ENCODE measurements around the gene ZNF571. TPM values are rescaled to one million over a fixed set of nuclear protein-coding genes. Genes with fewer than 3 reads are reported as not detected.

The ZNF571 gene
- total RNA-seq: 1 to 10 TPM; 2.7 to 4.0 TPM

- H3K36me3 Mint-ChIP-seq: peaks cover 38% of the 10 kb centered on the region
- H3K4me3 Mint-ChIP-seq: peak within 1 kb of the TSS; percentile 86
Observed at GRCh38 chr19:37594304-37594981, at the start of gene ZNF571, which contains the start of gene ZNF540. TSS of gene ZNF571 (minus strand) at chr19:37594792. CDS start at chr19:37586676, 8,116 bp downstream. TSS of gene ZNF540 (plus strand) at chr19:37594876. CDS start at chr19:37598448, 3,572 bp downstream.

GRCh38 chr19:37635076-37636056 is 40.8 kb upstream of the ZNF571 start:
- POLR2A ChIA-PET: no interaction called here
- H3K36me3 Mint-ChIP-seq: peaks cover 61% of the 10 kb centered on the region
- CTCF ChIA-PET: no interaction called here

More at GRCh38 chr19:37594304-37594981, at the start of gene ZNF571, which contains the start of gene ZNF540:
- ChIA-PET POLR2A (interaction anchor here (0.5 to 2.0 kb wide), 17 partner anchors 15 to 1380 kb away, joined by 3 to 9 read pairs (median 4); partner anchors contain the start of genes ZFP30, ZNF146, ZNF345 and ZNF420), CTCF (interaction anchor here (0.6 to 2.1 kb wide), 6 partner anchors 43 to 224 kb away, joined by 3 to 5 read pairs (median 4); partner anchors contain the start of genes ZNF527 and ZNF569)
- Mint-ChIP-seq H3K4me1 (ENCODE audit: low read depth) (peaks cover 31% of the 10 kb centered on the region), H3K27ac (peak within 1 kb of the TSS; percentile 100), H3K9me3 (peaks cover 16% of the 10 kb centered on the region), H3K27me3 (no peaks in the 10 kb centered on the region)
- DNase-seq: peak; percentile 96
- intact Hi-C loops (cut with micrococcal nuclease): loop anchor here (1.0 to 10.0 kb wide), 8 partner anchors 88 to 1380 kb away; partner anchors contain the start of genes ZFP14, ZNF146, ZNF565 and ZNF568

GRCh38 chr19:37594982-37595382 is 390 bp upstream of the ZNF571 start:
- peak; percentile 76 for DNase-seq
- CTCF ChIA-PET: interaction anchor here (0.6 to 2.1 kb wide), 6 partner anchors 43 to 224 kb away, joined by 3 to 5 read pairs (median 4); partner anchors contain the start of genes ZNF527 and ZNF569
- Mint-ChIP-seq H3K4me3 (peak overlapping the region; percentile 86), H3K27ac (peak overlapping the region; percentile 100), H3K36me3 (peaks cover 38% of the 10 kb centered on the region), H3K4me1 (ENCODE audit: low read depth) (peaks cover 31% of the 10 kb centered on the region), H3K27me3 (no peaks in the 10 kb centered on the region), H3K9me3 (peaks cover 16% of the 10 kb centered on the region)
- POLR2A ChIA-PET: interaction anchor here (0.5 to 2.0 kb wide), 17 partner anchors 15 to 1380 kb away, joined by 3 to 9 read pairs (median 4); partner anchors contain the start of genes ZFP30, ZNF146, ZNF345 and ZNF420
- intact Hi-C loops (cut with micrococcal nuclease): loop anchor here (1.0 to 10.0 kb wide), 9 partner anchors 60 to 1380 kb away; partner anchors contain the start of genes ZFP14, ZFP30, ZNF146 and ZNF565

More at GRCh38 chr19:37635076-37636056, 40.8 kb upstream of the ZNF571 start:
- H3K27ac Mint-ChIP-seq: no peak overlapping the region
- no peaks in the 10 kb centered on the region for H3K27me3 Mint-ChIP-seq
- H3K4me3 Mint-ChIP-seq: no peak overlapping the region
- no peaks in the 10 kb centered on the region for H3K4me1 Mint-ChIP-seq (ENCODE audit: low read depth)
- H3K9me3 Mint-ChIP-seq: peaks cover 77% of the 10 kb centered on the region
- no peak for DNase-seq
- intact Hi-C loops (cut with micrococcal nuclease): no loop called here

- peaks cover 31% of the 10 kb centered on the region for H3K4me1 Mint-ChIP-seq (ENCODE audit: low read depth)
- no peak for DNase-seq
- H3K27me3 Mint-ChIP-seq: no peaks in the 10 kb centered on the region
- peak overlapping the region; percentile 86 for H3K4me3 Mint-ChIP-seq
- ChIA-PET POLR2A (interaction anchor here (0.6 to 2.0 kb wide), 11 partner anchors 16 to 1379 kb away, joined by 3 to 9 read pairs (median 4); partner anchors contain the start of genes ZFP30, ZNF146, ZNF420 and ZNF527), CTCF (interaction anchor here (0.9 to 2.1 kb wide), 4 partner anchors 42 to 621 kb away, joined by 3 to 5 read pairs (median 4); partner anchors contain the start of gene ZNF569)
- peak overlapping the region; percentile 100 for H3K27ac Mint-ChIP-seq
- H3K9me3 Mint-ChIP-seq: peaks cover 18% of the 10 kb centered on the region
- H3K36me3 Mint-ChIP-seq: peaks cover 38% of the 10 kb centered on the region
- intact Hi-C loops (cut with micrococcal nuclease): loop anchor here (1.0 to 10.0 kb wide), 9 partner anchors 88 to 1379 kb away; partner anchors contain the start of genes ZFP14, ZNF146, ZNF565 and ZNF568
Observed at GRCh38 chr19:37593996-37594303, 642 bp downstream of the ZNF571 start.

- Mint-ChIP-seq H3K9me3 (peaks cover 59% of the 10 kb centered on the region), H3K27ac (no peak overlapping the region), H3K27me3 (no peaks in the 10 kb centered on the region), H3K4me1 (ENCODE audit: low read depth) (no peaks in the 10 kb centered on the region), H3K36me3 (peaks cover 35% of the 10 kb centered on the region), H3K4me3 (no peak overlapping the region)
- DNase-seq: no peak
- POLR2A ChIA-PET: no interaction called here
- intact Hi-C loops (cut with micrococcal nuclease): no loop called here
- CTCF ChIA-PET: no interaction called here
Observed at GRCh38 chr19:37583340-37583739, 11.3 kb downstream of the ZNF571 start.

DNA sequence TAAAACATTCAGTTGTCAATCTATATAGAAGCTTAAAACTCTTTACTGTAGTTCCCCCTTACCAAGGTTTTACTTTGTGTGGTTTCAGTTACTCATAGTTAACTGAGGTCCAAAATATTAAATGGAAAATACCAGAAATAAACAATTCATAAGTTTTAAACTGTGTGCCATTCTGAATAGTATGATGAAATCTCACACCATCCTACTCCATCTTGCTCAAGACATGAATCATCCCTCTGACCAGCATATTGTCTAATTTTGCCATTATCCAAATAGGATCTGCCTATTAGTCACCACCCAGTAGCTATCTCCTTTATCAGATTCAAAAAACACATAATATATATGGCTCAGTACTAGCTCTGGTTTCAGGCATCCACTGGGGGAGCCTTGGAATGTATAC is 22.4 kb downstream of the ZNF571 start:
- Mint-ChIP-seq H3K36me3 (peaks cover 71% of the 10 kb centered on the region), H3K4me1 (ENCODE audit: low read depth) (no peaks in the 10 kb centered on the region), H3K4me3 (no peak overlapping the region), H3K27me3 (no peaks in the 10 kb centered on the region), H3K9me3 (peaks cover 45% of the 10 kb centered on the region), H3K27ac (no peak overlapping the region)
- ChIA-PET POLR2A (no interaction called here), CTCF (no interaction called here)
- no peak for DNase-seq
- intact Hi-C loops (cut with micrococcal nuclease): no loop called here

DNA sequence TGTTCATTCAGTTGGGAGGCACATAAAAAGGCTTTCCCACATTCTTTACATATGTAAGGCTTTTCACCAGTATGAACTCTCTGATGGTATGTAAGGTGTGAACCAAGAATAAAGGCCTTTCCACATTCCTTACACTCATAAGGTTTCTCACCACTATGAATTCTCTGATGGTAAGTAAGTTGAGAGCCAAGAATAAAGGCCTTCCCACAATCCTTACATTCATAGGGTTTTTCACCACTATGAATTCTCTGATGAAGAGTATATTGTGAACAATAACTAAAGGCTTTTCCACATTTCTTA is 29.3 kb downstream of the ZNF571 start:
- H3K27me3 Mint-ChIP-seq: no peaks in the 10 kb centered on the region
- CTCF ChIA-PET: interaction anchor here (0.6 kb wide), 1 partner anchor 1315 kb away, joined by 4 read pairs; no protein-coding TSS in a partner anchor
- DNase-seq: no peak
- intact Hi-C loops (cut with micrococcal nuclease): no loop called here
- H3K27ac Mint-ChIP-seq: no peak overlapping the region
- peaks cover 90% of the 10 kb centered on the region for H3K36me3 Mint-ChIP-seq
- no peaks in the 10 kb centered on the region for H3K4me1 Mint-ChIP-seq (ENCODE audit: low read depth)
- peaks cover 93% of the 10 kb centered on the region for H3K9me3 Mint-ChIP-seq
- no peak overlapping the region for H3K4me3 Mint-ChIP-seq
- POLR2A ChIA-PET: no interaction called here

GRCh38 chr19:37564624-37565369 is 29.8 kb downstream of the ZNF571 start:
- intact Hi-C loops (cut with micrococcal nuclease): no loop called here

GRCh38 chr19:37563518-37563917 is 31.1 kb downstream of the ZNF571 start:
- intact Hi-C loops (cut with micrococcal nuclease): no loop called here

More at GRCh38 chr19:37564624-37565369, 29.8 kb downstream of the ZNF571 start:
- Mint-ChIP-seq H3K4me3 (no peak overlapping the region), H3K4me1 (ENCODE audit: low read depth) (no peaks in the 10 kb centered on the region), H3K9me3 (peaks cover 88% of the 10 kb centered on the region), H3K27ac (no peak overlapping the region), H3K36me3 (peaks cover 85% of the 10 kb centered on the region), H3K27me3 (no peaks in the 10 kb centered on the region)
- no peak for DNase-seq
- POLR2A ChIA-PET: no interaction called here
- CTCF ChIA-PET: interaction anchor here (0.6 kb wide), 1 partner anchor 1315 kb away, joined by 4 read pairs; no protein-coding TSS in a partner anchor

GRCh38 chr19:37551129-37551993 is 43.2 kb downstream of the ZNF571 start:
- H3K36me3 Mint-ChIP-seq: peaks cover 53% of the 10 kb centered on the region
- no peaks in the 10 kb centered on the region for H3K27me3 Mint-ChIP-seq
- H3K4me3 Mint-ChIP-seq: peak overlapping the region; percentile 81
- intact Hi-C loops (cut with micrococcal nuclease): loop anchor here (10.0 kb wide), 1 partner anchor 237 kb away; no protein-coding TSS in a partner anchor
- peak; percentile 78 for DNase-seq
- peaks cover 83% of the 10 kb centered on the region for H3K9me3 Mint-ChIP-seq
- H3K4me1 Mint-ChIP-seq (ENCODE audit: low read depth): peaks cover 2% of the 10 kb centered on the region
- CTCF ChIA-PET: interaction anchor here (0.7 to 1.6 kb wide), 3 partner anchors 43 to 241 kb away, joined by 3 to 5 read pairs (median 4); partner anchors contain the start of genes ZNF540, ZNF569 and ZNF571
- POLR2A ChIA-PET: interaction anchor here (1.0 kb wide), 1 partner anchor 44 kb away, joined by 3 read pairs; the partner anchor contains the start of genes ZNF540 and ZNF571
- H3K27ac Mint-ChIP-seq: peak overlapping the region; percentile 62

More at GRCh38 chr19:37563518-37563917, 31.1 kb downstream of the ZNF571 start:
- CTCF ChIA-PET: no interaction called here
- no peak for DNase-seq
- POLR2A ChIA-PET: no interaction called here
- H3K27ac Mint-ChIP-seq: no peak overlapping the region
- H3K36me3 Mint-ChIP-seq: peaks cover 85% of the 10 kb centered on the region
- H3K9me3 Mint-ChIP-seq: peaks cover 88% of the 10 kb centered on the region
- no peaks in the 10 kb centered on the region for H3K27me3 Mint-ChIP-seq
- no peaks in the 10 kb centered on the region for H3K4me1 Mint-ChIP-seq (ENCODE audit: low read depth)
- no peak overlapping the region for H3K4me3 Mint-ChIP-seq

Data from activated CD4-positive, alpha-beta memory T cell treated with anti-CD3 and anti-CD28 coated beads for 36 hours (primary cell).